A673 (cell line): Measurements from ENCODE around the gene CPNE8. TPM values are rescaled to one million over a fixed set of nuclear protein-coding genes. Genes with fewer than 3 reads are reported as not detected.

Experiments used
- BruUV-seq: library from RNA; stranded (reverse); fragments of 400-500 nt; replicated peaks from 2 replicates; lab custom pipeline; 2021; lab: Mats Ljungman, UMichigan
- CTCF ChIA-PET: fragments of 300-600 bp; sonication (Branson Sonifier 250); formaldehyde crosslinking; loops from one replicate; lab custom pipeline; 2022; ENCODE audit warnings: antibody characterized with exemption; lab: Charles Lee
- POLR2A ChIA-PET: fragments of 300-600 bp; sonication (Branson Sonifier 250); formaldehyde crosslinking; loops from one replicate; lab custom pipeline; 2022; ENCODE audit warnings: antibody characterized with exemption; ENCODE audit not compliant: low non-redundant PET; lab: Charles Lee
- DNase-seq: peaks from one replicate; pipeline ENCODE4 v3.0.0-alpha.2; 2015; ENCODE audit warnings: low spot score
- H3K27ac ChIP-seq: fragments of 200-600 bp; sonication (generic); 2 replicates; pipeline ENCODE4 v1.5.1; 2016; ENCODE audit warnings: mixed run types, low read depth, mild to moderate bottlenecking, mixed read lengths, antibody characterized with exemption, low read length; ENCODE audit not compliant: poor library complexity, severe bottlenecking
- H3K27me3 ChIP-seq: fragments of 200-600 bp; sonication (generic); replicated peaks from 2 replicates; pipeline ENCODE4 v1.6.1; 2017; ENCODE audit warnings: mixed run types, low read depth, mild to moderate bottlenecking, mixed read lengths, antibody characterized with exemption, low read length; ENCODE audit not compliant: insufficient read depth, poor library complexity
- H3K36me3 ChIP-seq: fragments of 200-600 bp; sonication (generic); 2 replicates; pipeline ENCODE4 v1.6.1; 2016; ENCODE audit warnings: mixed run types, mild to moderate bottlenecking, mixed read lengths, antibody characterized with exemption, low read length; ENCODE audit not compliant: insufficient read depth, poor library complexity, severe bottlenecking
- H3K4me1 ChIP-seq: fragments of 200-600 bp; sonication (generic); 2 replicates; pipeline ENCODE4 v1.6.1; 2017; ENCODE audit warnings: mixed run types, mild to moderate bottlenecking, mixed read lengths, antibody characterized with exemption, low read length; ENCODE audit not compliant: insufficient read depth, poor library complexity, severe bottlenecking
- H3K4me3 ChIP-seq: fragments of 200-600 bp; sonication (generic); 2 replicates; pipeline ENCODE4 v1.5.1; 2016; ENCODE audit warnings: low read depth, mixed run types, mild to moderate bottlenecking, mixed read lengths, low read length; ENCODE audit not compliant: poor library complexity, severe bottlenecking
- H3K9me3 ChIP-seq: fragments of 200-600 bp; sonication (generic); 2 replicates; pipeline ENCODE4 v1.6.1; 2016; ENCODE audit warnings: mixed run types, low read depth, mild to moderate bottlenecking, mixed read lengths, antibody characterized with exemption, low read length; ENCODE audit not compliant: poor library complexity, severe bottlenecking
- CTCF ChIP-seq: fragments of 300-800, 200-600 bp; sonication (generic); conservative IDR thresholded peaks from 2 replicates; pipeline ENCODE4 v1.5.1; 2017; ENCODE audit warnings: low read depth, mild to moderate bottlenecking, antibody characterized with exemption, low read length, moderate library complexity, mixed read lengths
- EZH2 ChIP-seq: fragments of 200-600 bp; sonication (generic); IDR thresholded peaks from 2 replicates; pipeline ENCODE4 v1.6.1; 2017; ENCODE audit warnings: borderline replicate concordance, low read depth, mild to moderate bottlenecking, mixed read lengths, antibody characterized with exemption, low read length; ENCODE audit not compliant: poor library complexity, severe bottlenecking
- intact Hi-C: fragments of 100-400 bp; cut with micrococcal nuclease; formaldehyde crosslinking; loops from one replicate; pipeline ENCODE4 v1.10.0; 2022; ENCODE audit not compliant: unreplicated experiment
- total RNA-seq: library from RNA; stranded (reverse); gene quantifications from 2 replicates; pipeline ENCODE4 v1.2.3, GENCODE V29; 2021

CPNE8 gene
- total RNA-seq, 1 experiment from 2014 or later = 1.3 TPM

GRCh38 chr12:38697289-38697688, 208.1 kb downstream of the CPNE8 start:
- no peaks in the 10 kb centered on the region for H3K27me3 ChIP-seq
- POLR2A ChIA-PET = no interaction called here

GRCh38 chr12:38695057-38695456, 210.3 kb downstream of the CPNE8 start:
- no peak overlapping the region for H3K27ac ChIP-seq
- TF ChIP-seq CTCF (no peak), EZH2 (no peak)
- no peaks in the 10 kb centered on the region for H3K4me1 ChIP-seq
- intact Hi-C loops = no loop called here
- H3K9me3 ChIP-seq = no peaks in the 10 kb centered on the region
- H3K4me3 ChIP-seq = no peak overlapping the region
- H3K27me3 ChIP-seq = no peaks in the 10 kb centered on the region
- BruUV-seq = no TSS peak
- no peaks in the 10 kb centered on the region for H3K36me3 ChIP-seq
- CTCF ChIA-PET = no interaction called here
- POLR2A ChIA-PET = no interaction called here
- no peak for DNase-seq

More at GRCh38 chr12:38697289-38697688, 208.1 kb downstream of the CPNE8 start:
- Histone ChIP-seq H3K36me3 (no peaks in the 10 kb centered on the region), H3K27ac (no peak overlapping the region), H3K4me3 (no peak overlapping the region), H3K9me3 (no peaks in the 10 kb centered on the region), H3K4me1 (no peaks in the 10 kb centered on the region)
- no peak for DNase-seq
- CTCF ChIA-PET = no interaction called here
- TF ChIP-seq EZH2 = no peak
- intact Hi-C loops = no loop called here
- BruUV-seq = no TSS peak

GRCh38 chr12:38691164-38691563, 214.2 kb downstream of the CPNE8 start:
- Histone ChIP-seq H3K27ac (no peak overlapping the region), H3K36me3 (no peaks in the 10 kb centered on the region), H3K4me3 (no peak overlapping the region), H3K4me1 (no peaks in the 10 kb centered on the region), H3K9me3 (peaks cover 4% of the 10 kb centered on the region), H3K27me3 (no peaks in the 10 kb centered on the region)
- TF ChIP-seq CTCF (no peak), EZH2 (no peak)
- intact Hi-C loops = no loop called here
- DNase-seq = no peak
- no TSS peak for BruUV-seq
- ChIA-PET CTCF (no interaction called here), POLR2A (no interaction called here)

GRCh38 chr12:38690646-38691045, 214.7 kb downstream of the CPNE8 start:
- H3K27me3 ChIP-seq = no peaks in the 10 kb centered on the region
- no peaks in the 10 kb centered on the region for H3K4me1 ChIP-seq
- H3K36me3 ChIP-seq = no peaks in the 10 kb centered on the region
- POLR2A ChIA-PET = no interaction called here
- no peak overlapping the region for H3K4me3 ChIP-seq
- no peak overlapping the region for H3K27ac ChIP-seq
- CTCF ChIA-PET = no interaction called here
- intact Hi-C loops = no loop called here
- no TSS peak for BruUV-seq
- no peak for TF ChIP-seq CTCF
- no peak for TF ChIP-seq EZH2
- DNase-seq = no peak
- H3K9me3 ChIP-seq = peaks cover 4% of the 10 kb centered on the region
